AG09319 (cell line): ENCODE data around the gene PI4KB.

Experiments used
- DNase-seq: peaks from one replicate; pipeline ENCODE4 v3.0.0-alpha.2; 2010; ENCODE audit warnings: low read depth; ENCODE audit errors: extremely low read depth
- TF ChIP-seq, protein P1 (sequence below): IDR thresholded peaks from 2 replicates; pipeline ENCODE4 v1.5.1; 2011; ENCODE audit warnings: low read depth, mild to moderate bottlenecking, inconsistent platforms, low read length, moderate library complexity

The PI4KB gene

GRCh38 chr1:151342569-151342968 is 15.4 kb upstream of the PI4KB start:
- DNase-seq = no peak
- TF ChIP-seq, protein P1, sequence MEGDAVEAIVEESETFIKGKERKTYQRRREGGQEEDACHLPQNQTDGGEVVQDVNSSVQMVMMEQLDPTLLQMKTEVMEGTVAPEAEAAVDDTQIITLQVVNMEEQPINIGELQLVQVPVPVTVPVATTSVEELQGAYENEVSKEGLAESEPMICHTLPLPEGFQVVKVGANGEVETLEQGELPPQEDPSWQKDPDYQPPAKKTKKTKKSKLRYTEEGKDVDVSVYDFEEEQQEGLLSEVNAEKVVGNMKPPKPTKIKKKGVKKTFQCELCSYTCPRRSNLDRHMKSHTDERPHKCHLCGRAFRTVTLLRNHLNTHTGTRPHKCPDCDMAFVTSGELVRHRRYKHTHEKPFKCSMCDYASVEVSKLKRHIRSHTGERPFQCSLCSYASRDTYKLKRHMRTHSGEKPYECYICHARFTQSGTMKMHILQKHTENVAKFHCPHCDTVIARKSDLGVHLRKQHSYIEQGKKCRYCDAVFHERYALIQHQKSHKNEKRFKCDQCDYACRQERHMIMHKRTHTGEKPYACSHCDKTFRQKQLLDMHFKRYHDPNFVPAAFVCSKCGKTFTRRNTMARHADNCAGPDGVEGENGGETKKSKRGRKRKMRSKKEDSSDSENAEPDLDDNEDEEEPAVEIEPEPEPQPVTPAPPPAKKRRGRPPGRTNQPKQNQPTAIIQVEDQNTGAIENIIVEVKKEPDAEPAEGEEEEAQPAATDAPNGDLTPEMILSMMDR = no peak

- TF ChIP-seq, protein P1 = no peak
- no peak for DNase-seq
These were observed 14.8 kb upstream of the PI4KB start for GRCh38 chr1:151342021-151342420.

DNA sequence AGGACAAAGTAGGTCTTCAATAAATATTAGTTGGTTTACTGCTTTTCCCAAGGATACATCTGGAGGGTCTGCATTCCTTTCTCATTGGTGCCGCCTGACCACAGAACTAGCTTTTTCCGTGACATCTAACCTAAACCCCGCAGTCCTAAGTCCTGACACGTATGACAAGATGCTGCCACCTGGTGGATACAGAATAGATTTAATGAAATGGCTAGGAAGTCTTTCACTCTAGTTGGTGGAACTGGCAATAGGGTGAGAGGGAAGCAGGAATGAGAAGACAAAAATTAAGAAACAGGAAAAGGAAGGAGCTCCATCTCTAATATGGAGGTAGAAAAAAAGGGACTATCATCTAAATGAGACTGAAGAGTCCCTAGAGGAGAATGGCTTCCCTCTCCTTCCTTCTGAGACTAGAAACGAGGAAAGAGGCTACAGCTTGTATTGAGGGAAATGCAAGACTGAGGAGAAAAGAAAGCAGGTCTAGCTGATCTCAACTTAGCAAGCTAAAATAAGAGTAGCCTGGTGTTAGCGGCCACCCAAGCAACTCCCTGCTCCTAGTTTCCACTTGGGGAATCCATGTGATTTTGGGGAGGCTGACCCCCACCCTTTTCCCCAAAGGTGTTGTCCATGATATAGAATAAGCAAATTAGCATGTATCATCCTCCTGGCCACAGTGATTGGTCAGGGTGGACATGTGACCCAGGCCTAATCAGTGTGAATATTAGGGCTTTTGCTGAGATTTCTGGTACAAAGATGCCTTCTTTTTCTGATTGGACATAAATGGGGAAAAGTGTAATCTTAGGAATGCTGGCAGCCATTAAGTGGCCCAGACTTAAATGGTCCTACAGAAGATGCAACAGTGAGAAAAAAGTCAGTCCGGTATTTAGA is 13.9 kb upstream of the PI4KB start:
- TF ChIP-seq, protein P1 = peak; percentile 52
- DNase-seq = peak; percentile 41

- DNase-seq = no peak
- TF ChIP-seq, protein P1 = no peak
These were observed 9.3 kb upstream of the PI4KB start for GRCh38 chr1:151336556-151336955.

GRCh38 chr1:151334822-151335221 is 7.6 kb upstream of the PI4KB start:
- no peak for DNase-seq
- TF ChIP-seq, protein P1 = no peak

DNA sequence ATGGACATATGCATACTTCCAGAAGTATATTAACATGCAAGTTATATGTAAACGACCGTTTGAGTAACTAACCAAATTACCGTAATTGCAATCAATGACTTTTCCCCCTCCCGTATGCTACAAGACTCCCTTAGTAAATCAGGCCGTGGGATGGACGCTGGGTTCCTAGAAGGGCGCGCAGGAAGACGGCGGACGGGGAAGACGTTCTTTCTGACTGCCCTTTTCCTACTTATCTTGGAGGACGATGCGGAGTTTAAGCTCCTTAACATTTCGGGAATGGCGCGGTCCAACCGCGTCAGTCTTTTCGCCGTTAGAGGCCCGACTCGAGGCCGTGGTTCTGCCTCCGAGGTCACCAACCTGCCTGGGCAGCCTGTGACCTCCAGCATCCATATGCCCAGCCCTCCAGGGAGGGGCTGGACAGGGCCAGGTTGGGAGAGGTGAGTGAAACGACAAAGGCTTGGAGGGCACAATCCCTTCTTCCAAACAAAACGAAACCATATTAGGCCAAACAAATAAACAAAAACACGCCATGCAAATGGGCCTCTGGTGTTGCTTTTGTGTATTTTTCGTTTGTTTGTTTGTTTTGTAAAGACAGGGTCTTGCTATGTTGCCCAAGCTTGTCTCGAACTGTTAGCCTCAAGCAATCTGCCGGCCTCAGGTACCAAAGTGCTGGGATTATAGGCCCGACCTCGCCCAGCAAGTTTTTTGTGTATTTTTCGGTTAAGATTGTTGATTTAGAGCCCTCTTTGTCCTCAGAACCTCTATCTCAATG is 873 bp upstream of the PI4KB start:
- no peak for DNase-seq
- TF ChIP-seq, protein P1 = no peak
